ENCODE data around the gene TFPI.
"Not testable (repeated sequence)": the region's sequence is repeated elsewhere in the genome, so short reads cannot be mapped to it uniquely, and the experiment has no call there.

Gene TFPI

DNA sequence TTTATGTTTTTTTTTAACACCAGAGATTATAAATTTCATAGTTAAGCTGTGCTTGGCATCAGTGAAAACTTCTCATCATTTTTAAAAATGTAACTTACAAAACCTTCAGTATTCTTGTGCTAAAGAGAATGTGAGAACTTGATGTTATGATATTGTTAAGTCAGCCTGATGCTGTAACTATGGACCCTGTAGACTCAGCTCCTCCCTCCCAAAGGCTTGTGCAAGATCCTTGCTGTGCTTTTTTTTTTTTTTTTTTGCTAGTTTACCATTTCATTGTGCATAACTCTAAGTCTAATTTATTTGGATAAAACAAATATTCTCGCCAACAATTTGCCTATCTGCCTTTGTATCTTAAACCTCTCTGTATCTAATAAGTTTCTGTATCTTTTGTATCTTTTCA lies 12.9 kb upstream of the TFPI start:
- POLR2A ChIA-PET, result no interaction called here
- DNase-seq (ENCODE audit: extremely low spot score), result no peak
- TF ChIP-seq ZNF384 (IDR thresholded peaks at IDR 0.05) (peak; percentile 66), ARNT (IDR thresholded peaks at IDR 0.05) (no peak)
- CTCF ChIA-PET, result interaction anchor here (0.7 kb wide), 1 partner anchor 11 kb away, joined by 3 read pairs; no protein-coding TSS in a partner anchor

DNA sequence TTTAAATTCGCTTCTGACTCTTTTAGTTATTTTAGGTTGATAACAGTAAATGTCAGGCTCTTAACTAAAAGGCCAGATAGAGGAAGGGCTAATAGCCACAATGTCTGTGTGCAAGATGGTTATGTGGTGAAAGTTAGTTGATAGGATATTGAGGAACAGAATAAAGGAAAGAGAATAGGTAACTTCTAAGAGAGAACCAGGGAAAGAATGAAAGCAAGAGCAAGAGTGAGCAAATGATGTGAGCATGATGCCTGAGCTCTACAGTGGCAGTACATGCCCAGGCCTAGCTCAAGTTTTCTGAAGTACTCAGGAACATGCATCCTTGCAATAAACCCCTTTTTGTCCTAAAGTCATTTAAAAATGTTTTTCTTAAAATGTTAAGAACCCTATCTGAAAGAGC lies 12.5 kb upstream of the TFPI start:
- TF ChIP-seq, protein P1, sequence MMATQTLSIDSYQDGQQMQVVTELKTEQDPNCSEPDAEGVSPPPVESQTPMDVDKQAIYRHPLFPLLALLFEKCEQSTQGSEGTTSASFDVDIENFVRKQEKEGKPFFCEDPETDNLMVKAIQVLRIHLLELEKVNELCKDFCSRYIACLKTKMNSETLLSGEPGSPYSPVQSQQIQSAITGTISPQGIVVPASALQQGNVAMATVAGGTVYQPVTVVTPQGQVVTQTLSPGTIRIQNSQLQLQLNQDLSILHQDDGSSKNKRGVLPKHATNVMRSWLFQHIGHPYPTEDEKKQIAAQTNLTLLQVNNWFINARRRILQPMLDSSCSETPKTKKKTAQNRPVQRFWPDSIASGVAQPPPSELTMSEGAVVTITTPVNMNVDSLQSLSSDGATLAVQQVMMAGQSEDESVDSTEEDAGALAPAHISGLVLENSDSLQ (IDR thresholded peaks at IDR 0.05), result no peak
- no peak for TF ChIP-seq FOXM1 (IDR thresholded peaks at IDR 0.05; ENCODE audit: borderline replicate concordance)
- no peak for TF ChIP-seq ZNF384 (IDR thresholded peaks at IDR 0.05)
- no peak for TF ChIP-seq L3MBTL2 (conservative IDR thresholded peaks at IDR 0.05)
- TF ChIP-seq SUZ12 (IDR thresholded peaks at IDR 0.05), result no peak
- TF ChIP-seq FOXA1 (IDR thresholded peaks at IDR 0.05), result no peak
- no peak for TF ChIP-seq HDGF (IDR thresholded peaks at IDR 0.05; ENCODE audit: borderline replicate concordance)
- TF ChIP-seq NFRKB (IDR thresholded peaks at IDR 0.05), result no peak

DNA sequence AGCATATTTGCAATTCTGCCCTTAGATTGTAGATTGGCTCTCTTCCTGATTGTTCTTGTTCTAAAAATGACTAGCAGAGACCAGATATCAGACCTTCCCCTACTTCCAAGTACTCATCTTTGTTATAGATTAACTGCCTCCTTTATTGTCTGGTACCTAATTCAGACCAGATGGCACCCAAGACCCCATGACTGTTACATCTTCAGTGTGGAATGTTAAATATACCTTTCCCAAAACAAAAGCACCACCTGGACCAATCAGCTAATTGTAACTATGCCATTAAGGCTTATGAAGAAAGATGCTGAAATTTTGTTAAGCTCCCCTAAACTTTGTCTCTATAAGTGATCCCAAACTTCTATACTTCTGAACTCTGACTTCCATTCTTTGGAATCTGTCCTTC lies 12.0 kb upstream of the TFPI start:
- DNase-seq (ENCODE audit: extremely low spot score), result no peak
- TF ChIP-seq, protein P1 (IDR thresholded peaks at IDR 0.05), result no peak
- no peak for TF ChIP-seq BHLHE40 (IDR thresholded peaks at IDR 0.05; ENCODE audit: borderline replicate concordance)
- no peak for TF ChIP-seq CTBP1 (IDR thresholded peaks at IDR 0.05; ENCODE audit: borderline replicate concordance)
- no peak for TF ChIP-seq SUZ12 (IDR thresholded peaks at IDR 0.05)
- no peak for TF ChIP-seq HDGF (IDR thresholded peaks at IDR 0.05; ENCODE audit: borderline replicate concordance)
- TF ChIP-seq SP1 (IDR thresholded peaks at IDR 0.05), result no peak
- TF ChIP-seq L3MBTL2 (conservative IDR thresholded peaks at IDR 0.05), result no peak
- TF ChIP-seq NFRKB (IDR thresholded peaks at IDR 0.05), result no peak
- TF ChIP-seq FOXM1 (IDR thresholded peaks at IDR 0.05; ENCODE audit: borderline replicate concordance), result no peak
- no peak for TF ChIP-seq ELF4 (IDR thresholded peaks at IDR 0.05)
- TF ChIP-seq FOXK2 (IDR thresholded peaks at IDR 0.05), result no peak
- TF ChIP-seq TARDBP (IDR thresholded peaks at IDR 0.05), result no peak
- no peak for TF ChIP-seq FOXA1 (IDR thresholded peaks at IDR 0.05)
- TF ChIP-seq LEF1 (IDR thresholded peaks at IDR 0.05; ENCODE audit: borderline replicate concordance), result no peak
- no peak for TF ChIP-seq ZNF384 (IDR thresholded peaks at IDR 0.05)
- TF ChIP-seq ARNT (IDR thresholded peaks at IDR 0.05), result no peak
- ChIA-PET POLR2A (no interaction called here), CTCF (interaction anchor here (0.6 kb wide), 1 partner anchor 12 kb away, joined by 4 read pairs; no protein-coding TSS in a partner anchor)

More for the DNA sequence above, 12.5 kb upstream of the TFPI start:
- CTCF ChIA-PET, result no interaction called here
- no peak for DNase-seq (ENCODE audit: extremely low spot score)
- POLR2A ChIA-PET, result no interaction called here

DNA sequence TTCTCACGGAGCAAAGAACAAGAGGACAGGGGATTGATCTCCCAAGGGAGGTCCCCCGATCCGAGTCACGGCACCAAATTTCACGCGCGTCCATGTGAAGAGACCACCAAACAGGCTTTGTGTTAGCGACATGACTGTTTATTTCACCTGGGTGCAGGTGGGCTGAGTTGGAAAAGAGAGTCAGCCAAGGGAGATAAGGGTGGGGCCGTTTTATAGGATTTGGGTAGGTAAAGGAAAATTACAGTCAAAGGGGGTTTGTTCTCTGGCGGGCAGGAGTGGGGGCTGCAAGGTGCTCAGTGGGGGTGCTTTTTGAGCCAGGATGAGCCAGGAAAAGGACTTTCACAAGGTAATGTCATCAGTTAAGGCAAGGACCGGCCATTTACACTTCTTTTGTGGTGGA lies 11.4 kb upstream of the TFPI start:
- POLR2A ChIA-PET; CTCF ChIA-PET; DNase-seq (ENCODE audit: extremely low spot score): not testable (repeated sequence)

DNA sequence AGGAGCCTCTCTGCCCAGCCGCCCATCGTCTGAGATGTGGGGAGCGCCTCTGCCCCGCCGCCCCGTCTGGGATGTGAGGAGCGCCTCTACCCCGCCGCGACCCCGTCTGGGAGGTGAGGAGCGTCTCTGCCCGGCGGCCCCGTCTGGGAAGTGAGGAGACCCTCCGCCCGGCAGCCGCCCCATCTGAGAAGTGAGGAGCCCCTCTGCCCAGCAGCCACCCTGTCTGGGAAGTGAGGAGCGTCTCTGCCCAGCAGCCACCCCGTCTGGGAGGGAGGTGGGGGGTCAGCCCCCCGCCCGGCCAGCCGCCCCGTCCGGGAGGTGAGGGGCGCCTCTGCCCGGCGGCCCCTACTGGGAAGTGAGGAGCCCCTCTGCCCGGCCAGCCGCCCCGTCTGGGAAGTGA lies 2.3 kb upstream of the TFPI start:
- CTCF ChIA-PET; DNase-seq (ENCODE audit: extremely low spot score); POLR2A ChIA-PET: not testable (repeated sequence)

DNA sequence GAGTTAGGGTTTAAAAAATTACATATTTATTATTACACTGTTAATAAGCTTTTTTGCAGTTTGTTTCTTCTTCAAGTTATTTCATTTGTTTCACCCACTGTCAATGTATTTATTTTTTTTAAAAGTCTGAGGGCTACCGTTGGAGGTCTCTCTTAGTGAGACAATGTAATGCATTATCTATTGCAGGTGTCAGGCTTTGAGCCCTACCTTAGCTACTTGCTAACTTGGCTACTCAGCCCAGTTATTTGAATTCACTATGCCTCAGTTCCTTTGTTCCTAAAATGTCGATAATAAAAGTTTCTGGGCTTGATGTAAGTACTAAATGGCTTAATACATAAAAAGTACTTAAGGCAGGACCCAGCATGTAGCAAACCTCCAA lies 458 bp upstream of the TFPI start:
- ChIA-PET CTCF (interaction anchor here (0.7 to 1.1 kb wide), 2 partner anchors 9 to 11 kb away, joined by 3 to 4 read pairs; no protein-coding TSS in a partner anchor), POLR2A (no interaction called here)
- no peak for TF ChIP-seq FOXK2 (IDR thresholded peaks at IDR 0.05)
- TF ChIP-seq FOXM1 (IDR thresholded peaks at IDR 0.05; ENCODE audit: borderline replicate concordance), result no peak
- TF ChIP-seq ZNF384 (IDR thresholded peaks at IDR 0.05), result no peak
- no peak for TF ChIP-seq SUZ12 (IDR thresholded peaks at IDR 0.05)
- TF ChIP-seq, protein P1 (IDR thresholded peaks at IDR 0.05), result no peak
- no peak for TF ChIP-seq SP1 (IDR thresholded peaks at IDR 0.05)
- TF ChIP-seq HDGF (IDR thresholded peaks at IDR 0.05; ENCODE audit: borderline replicate concordance), result no peak
- TF ChIP-seq CTBP1 (IDR thresholded peaks at IDR 0.05; ENCODE audit: borderline replicate concordance), result no peak
- no peak for TF ChIP-seq NFRKB (IDR thresholded peaks at IDR 0.05)
- TF ChIP-seq BHLHE40 (IDR thresholded peaks at IDR 0.05; ENCODE audit: borderline replicate concordance), result no peak
- no peak for TF ChIP-seq FOXA1 (IDR thresholded peaks at IDR 0.05)
- TF ChIP-seq LEF1 (IDR thresholded peaks at IDR 0.05; ENCODE audit: borderline replicate concordance), result no peak
- TF ChIP-seq ELF4 (IDR thresholded peaks at IDR 0.05), result no peak
- no peak for TF ChIP-seq TARDBP (IDR thresholded peaks at IDR 0.05)
- no peak for TF ChIP-seq L3MBTL2 (conservative IDR thresholded peaks at IDR 0.05)
- TF ChIP-seq ARNT (IDR thresholded peaks at IDR 0.05), result no peak
- no peak for DNase-seq (ENCODE audit: extremely low spot score)

DNA sequence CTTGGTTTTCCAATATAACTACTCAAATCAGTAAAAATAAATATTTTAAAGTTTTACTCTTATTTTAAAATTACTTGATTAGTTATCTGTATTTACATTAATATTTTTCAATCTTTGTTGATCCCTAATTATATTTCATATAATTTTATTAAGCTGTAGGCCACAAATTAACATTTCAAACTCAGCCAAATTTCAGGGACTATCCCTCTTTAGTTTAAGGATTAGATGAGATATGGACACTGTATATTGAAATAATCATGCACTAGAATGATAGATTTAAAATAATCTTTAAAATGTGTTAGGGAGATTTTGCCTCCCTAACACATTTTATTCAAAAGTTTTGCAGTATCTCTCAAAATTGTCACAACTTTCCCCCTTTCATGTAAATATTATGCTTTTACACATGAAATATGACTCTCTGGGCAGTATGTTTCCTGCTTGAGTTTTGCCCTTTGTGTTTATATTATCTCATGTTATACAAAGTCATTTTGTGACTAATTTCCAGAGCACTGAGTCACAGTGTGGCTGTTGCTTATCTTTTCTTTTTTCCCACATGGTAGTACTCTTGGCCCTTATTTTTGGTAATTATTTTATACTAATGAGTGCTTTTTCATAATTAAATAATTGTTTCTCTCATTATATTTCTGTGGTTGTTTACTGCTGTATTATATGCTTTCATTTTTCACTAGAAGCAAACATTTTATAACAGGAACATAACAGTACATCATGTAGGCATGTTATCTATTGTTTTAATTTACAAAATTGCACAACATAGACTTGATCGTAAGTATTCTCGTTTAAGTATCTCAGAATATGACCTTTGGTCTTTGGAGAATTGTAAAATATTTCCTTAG lies 1.2 kb downstream of the TFPI start:
- ChIA-PET POLR2A (no interaction called here), CTCF (no interaction called here)
- DNase-seq (ENCODE audit: extremely low spot score), result no peak
- TF ChIP-seq ELF4 (IDR thresholded peaks at IDR 0.05), result no peak
- TF ChIP-seq HDGF (IDR thresholded peaks at IDR 0.05; ENCODE audit: borderline replicate concordance), result no peak
- no peak for TF ChIP-seq SP1 (IDR thresholded peaks at IDR 0.05)
- TF ChIP-seq CTBP1 (IDR thresholded peaks at IDR 0.05; ENCODE audit: borderline replicate concordance), result no peak
- TF ChIP-seq LEF1 (IDR thresholded peaks at IDR 0.05; ENCODE audit: borderline replicate concordance), result no peak
- TF ChIP-seq NFRKB (IDR thresholded peaks at IDR 0.05), result no peak

All from HEK293T (cell line).